Activated CD4-positive, alpha-beta memory T cell treated with anti-CD3 and anti-CD28 coated beads for 36 hours (primary cell): ENCODE data around the gene SLC24A3. TPM values are rescaled to one million over a fixed set of nuclear protein-coding genes. Genes with fewer than 3 reads are reported as not detected.

Experiments
- CTCF ChIA-PET: fragments of 350-600 bp; sonication (Branson Sonifier 250); formaldehyde crosslinking; loops from one replicate; lab custom pipeline; 2021; ENCODE audit warnings: antibody characterized with exemption, inconsistent platforms; lab: Charles Lee
- POLR2A ChIA-PET: fragments of 350-600 bp; sonication (Branson Sonifier 250); formaldehyde crosslinking; loops from one replicate; lab custom pipeline; 2021; ENCODE audit warnings: antibody characterized with exemption; lab: Charles Lee
- DNase-seq: peaks from one replicate; pipeline ENCODE4 v3.0.0-alpha.2; 2020
- H3K27ac Mint-ChIP-seq: one replicate; pipeline ENCODE4 v1.8.0; 2021; ENCODE audit warnings: mixed read lengths
- H3K27me3 Mint-ChIP-seq: one replicate; pipeline ENCODE4 v1.8.0; 2021; ENCODE audit warnings: mixed read lengths
- H3K36me3 Mint-ChIP-seq: one replicate; pipeline ENCODE4 v1.8.0; 2021; ENCODE audit warnings: mixed read lengths
- H3K4me1 Mint-ChIP-seq: one replicate; pipeline ENCODE4 v1.8.0; 2021; ENCODE audit warnings: low read depth, mixed read lengths
- H3K4me3 Mint-ChIP-seq: one replicate; pipeline ENCODE4 v1.8.0; 2021; ENCODE audit warnings: mild to moderate bottlenecking, mixed read lengths
- H3K9me3 Mint-ChIP-seq: one replicate; pipeline ENCODE4 v1.8.0; 2021; ENCODE audit warnings: mixed read lengths
- intact Hi-C: fragments of 100-400 bp; cut with micrococcal nuclease; formaldehyde crosslinking; loops from one replicate; pipeline ENCODE4 v1.15.1; 2023
- total RNA-seq, 2 experiments: library from RNA; stranded (reverse); gene quantifications; one replicate each; pipeline ENCODE4 v1.2.3, GENCODE V29; 2021

SLC24A3 gene
- total RNA-seq, 2 experiments from 2014 or later, result not detected

GRCh38 chr20:19602675-19603375 is 390.4 kb downstream of the SLC24A3 start:
- Mint-ChIP-seq H3K27ac (no peak overlapping the region), H3K27me3 (peaks cover under 1% of the 10 kb centered on the region), H3K9me3 (no peaks in the 10 kb centered on the region), H3K36me3 (no peaks in the 10 kb centered on the region), H3K4me1 (no peaks in the 10 kb centered on the region), H3K4me3 (no peak overlapping the region)
- ChIA-PET POLR2A (no interaction called here), CTCF (no interaction called here)
- DNase-seq, result no peak
- intact Hi-C loops, result no loop called here

- Mint-ChIP-seq H3K36me3 (no peaks in the 10 kb centered on the region), H3K27me3 (no peaks in the 10 kb centered on the region), H3K27ac (no peak overlapping the region), H3K4me3 (no peak overlapping the region), H3K9me3 (no peaks in the 10 kb centered on the region), H3K4me1 (no peaks in the 10 kb centered on the region)
- intact Hi-C loops, result no loop called here
- POLR2A ChIA-PET, result no interaction called here
- DNase-seq, result no peak
- CTCF ChIA-PET, result no interaction called here
These were observed 390.9 kb downstream of the SLC24A3 start for GRCh38 chr20:19603376-19603750.

- DNase-seq, result no peak
- no peak overlapping the region for H3K4me3 Mint-ChIP-seq
- intact Hi-C loops, result no loop called here
- no peak overlapping the region for H3K27ac Mint-ChIP-seq
- no peaks in the 10 kb centered on the region for H3K9me3 Mint-ChIP-seq
- ChIA-PET CTCF (no interaction called here), POLR2A (no interaction called here)
- H3K27me3 Mint-ChIP-seq, result no peaks in the 10 kb centered on the region
- no peaks in the 10 kb centered on the region for H3K4me1 Mint-ChIP-seq
- H3K36me3 Mint-ChIP-seq, result no peaks in the 10 kb centered on the region
These were observed 393.5 kb downstream of the SLC24A3 start for GRCh38 chr20:19605786-19606485.

GRCh38 chr20:19609642-19610223 is 397.3 kb downstream of the SLC24A3 start:
- no peak for DNase-seq
- peaks cover 4% of the 10 kb centered on the region for H3K27me3 Mint-ChIP-seq
- no peaks in the 10 kb centered on the region for H3K4me1 Mint-ChIP-seq
- no peaks in the 10 kb centered on the region for H3K9me3 Mint-ChIP-seq
- H3K27ac Mint-ChIP-seq, result no peak overlapping the region
- intact Hi-C loops, result no loop called here
- ChIA-PET POLR2A (no interaction called here), CTCF (interaction anchor here (0.6 kb wide), 1 partner anchor 52 kb away, joined by 3 read pairs; no protein-coding TSS in a partner anchor)
- H3K36me3 Mint-ChIP-seq, result no peaks in the 10 kb centered on the region
- no peak overlapping the region for H3K4me3 Mint-ChIP-seq

- no peak overlapping the region for H3K27ac Mint-ChIP-seq
- H3K4me3 Mint-ChIP-seq, result no peak overlapping the region
- ChIA-PET POLR2A (no interaction called here), CTCF (no interaction called here)
- H3K36me3 Mint-ChIP-seq, result no peaks in the 10 kb centered on the region
- H3K4me1 Mint-ChIP-seq, result no peaks in the 10 kb centered on the region
- no peak for DNase-seq
- intact Hi-C loops, result no loop called here
- no peaks in the 10 kb centered on the region for H3K9me3 Mint-ChIP-seq
- H3K27me3 Mint-ChIP-seq, result peaks cover 9% of the 10 kb centered on the region
These were observed 403.2 kb downstream of the SLC24A3 start for GRCh38 chr20:19615629-19616028.

GRCh38 chr20:19616081-19616480 is 403.6 kb downstream of the SLC24A3 start:
- CTCF ChIA-PET, result no interaction called here
- Mint-ChIP-seq H3K27ac (no peak overlapping the region), H3K36me3 (no peaks in the 10 kb centered on the region), H3K4me3 (no peak overlapping the region), H3K4me1 (no peaks in the 10 kb centered on the region), H3K9me3 (no peaks in the 10 kb centered on the region), H3K27me3 (peaks cover 9% of the 10 kb centered on the region)
- intact Hi-C loops, result no loop called here
- DNase-seq, result no peak
- POLR2A ChIA-PET, result no interaction called here

GRCh38 chr20:19616620-19617019 is 404.2 kb downstream of the SLC24A3 start:
- no peaks in the 10 kb centered on the region for H3K9me3 Mint-ChIP-seq
- H3K36me3 Mint-ChIP-seq, result no peaks in the 10 kb centered on the region
- DNase-seq, result no peak
- peaks cover 9% of the 10 kb centered on the region for H3K27me3 Mint-ChIP-seq
- H3K4me1 Mint-ChIP-seq, result no peaks in the 10 kb centered on the region
- no peak overlapping the region for H3K4me3 Mint-ChIP-seq
- ChIA-PET POLR2A (no interaction called here), CTCF (no interaction called here)
- intact Hi-C loops, result no loop called here
- H3K27ac Mint-ChIP-seq, result no peak overlapping the region

GRCh38 chr20:19617256-19617655 is 404.8 kb downstream of the SLC24A3 start:
- POLR2A ChIA-PET, result no interaction called here
- CTCF ChIA-PET, result no interaction called here
- H3K27me3 Mint-ChIP-seq, result peaks cover 9% of the 10 kb centered on the region
- no peak overlapping the region for H3K27ac Mint-ChIP-seq
- intact Hi-C loops, result no loop called here
- no peak overlapping the region for H3K4me3 Mint-ChIP-seq
- no peak for DNase-seq
- H3K9me3 Mint-ChIP-seq, result no peaks in the 10 kb centered on the region
- no peaks in the 10 kb centered on the region for H3K36me3 Mint-ChIP-seq
- no peaks in the 10 kb centered on the region for H3K4me1 Mint-ChIP-seq

GRCh38 chr20:19618711-19619110 is 406.3 kb downstream of the SLC24A3 start:
- no peak overlapping the region for H3K27ac Mint-ChIP-seq
- H3K9me3 Mint-ChIP-seq, result no peaks in the 10 kb centered on the region
- no peaks in the 10 kb centered on the region for H3K4me1 Mint-ChIP-seq
- peaks cover 5% of the 10 kb centered on the region for H3K27me3 Mint-ChIP-seq
- intact Hi-C loops, result no loop called here
- no peak for DNase-seq
- POLR2A ChIA-PET, result no interaction called here
- CTCF ChIA-PET, result interaction anchor here (1.1 to 2.2 kb wide), 2 partner anchors 10 to 24 kb away, joined by 3 to 10 read pairs; no protein-coding TSS in a partner anchor
- H3K36me3 Mint-ChIP-seq, result no peaks in the 10 kb centered on the region
- H3K4me3 Mint-ChIP-seq, result no peak overlapping the region

- no peaks in the 10 kb centered on the region for H3K36me3 Mint-ChIP-seq
- no peaks in the 10 kb centered on the region for H3K4me1 Mint-ChIP-seq
- POLR2A ChIA-PET, result no interaction called here
- CTCF ChIA-PET, result interaction anchor here (1.1 to 2.2 kb wide), 2 partner anchors 9 to 23 kb away, joined by 3 to 10 read pairs; no protein-coding TSS in a partner anchor
- intact Hi-C loops, result no loop called here
- H3K9me3 Mint-ChIP-seq, result no peaks in the 10 kb centered on the region
- no peak for DNase-seq
- H3K27me3 Mint-ChIP-seq, result peaks cover 5% of the 10 kb centered on the region
- H3K27ac Mint-ChIP-seq, result no peak overlapping the region
- no peak overlapping the region for H3K4me3 Mint-ChIP-seq
These were observed 407.5 kb downstream of the SLC24A3 start for GRCh38 chr20:19619904-19620430.

- ChIA-PET CTCF (no interaction called here), POLR2A (no interaction called here)
- Mint-ChIP-seq H3K27ac (no peak overlapping the region), H3K4me3 (no peak overlapping the region), H3K36me3 (no peaks in the 10 kb centered on the region), H3K27me3 (peaks cover 5% of the 10 kb centered on the region), H3K9me3 (no peaks in the 10 kb centered on the region), H3K4me1 (no peaks in the 10 kb centered on the region)
- intact Hi-C loops, result no loop called here
- no peak for DNase-seq
These were observed 408.0 kb downstream of the SLC24A3 start for GRCh38 chr20:19620446-19620845.

- intact Hi-C loops, result no loop called here
- Mint-ChIP-seq H3K4me3 (no peak overlapping the region), H3K27me3 (peaks cover 5% of the 10 kb centered on the region), H3K9me3 (no peaks in the 10 kb centered on the region), H3K4me1 (no peaks in the 10 kb centered on the region), H3K36me3 (no peaks in the 10 kb centered on the region), H3K27ac (no peak overlapping the region)
- ChIA-PET POLR2A (no interaction called here), CTCF (no interaction called here)
- no peak for DNase-seq
These were observed 408.6 kb downstream of the SLC24A3 start for GRCh38 chr20:19621072-19621471.
